GM12801 (cell line): Measurements from ENCODE around the gene PCGF5.

Experiments
- CTCF ChIP-seq: IDR thresholded peaks from one replicate; pipeline ENCODE4 v1.5.1; 2011; ENCODE audit warnings: control low read depth; ENCODE audit not compliant: insufficient read length; ENCODE audit errors: extremely low read depth

Gene PCGF5

DNA sequence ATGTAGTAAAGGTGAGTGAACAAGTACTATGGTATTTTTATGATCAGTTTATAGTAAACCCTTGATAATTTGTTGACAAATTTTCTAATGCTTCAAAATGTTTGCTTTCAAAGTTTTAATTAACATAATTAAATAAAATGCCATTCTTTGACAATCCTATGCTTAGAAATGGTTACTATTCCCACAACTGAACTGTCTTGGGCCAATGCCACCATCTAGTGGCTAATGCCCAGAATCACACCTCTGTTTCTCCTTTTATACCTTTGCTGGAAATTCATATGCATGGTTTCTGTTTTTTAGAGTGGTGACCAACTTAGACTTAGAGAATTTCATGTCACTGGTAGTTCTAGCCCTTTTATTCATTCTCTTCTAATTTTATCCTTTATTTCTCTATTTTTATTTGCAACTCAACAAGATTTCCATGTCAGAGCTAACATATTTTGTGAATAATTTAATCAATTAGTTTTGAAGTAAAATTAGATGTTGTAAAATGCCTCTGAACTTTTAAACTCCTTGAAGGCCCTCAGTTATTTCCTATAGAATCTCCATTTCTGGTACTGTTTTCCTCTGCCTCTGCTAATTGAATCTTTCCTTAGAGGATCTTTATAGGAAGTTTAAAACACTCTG, 31.1 kb downstream of the PCGF5 start:
- no peak for TF ChIP-seq CTCF

GRCh38 chr10:91253300-91253699, 32.8 kb downstream of the PCGF5 start:
- TF ChIP-seq CTCF, result no peak

DNA sequence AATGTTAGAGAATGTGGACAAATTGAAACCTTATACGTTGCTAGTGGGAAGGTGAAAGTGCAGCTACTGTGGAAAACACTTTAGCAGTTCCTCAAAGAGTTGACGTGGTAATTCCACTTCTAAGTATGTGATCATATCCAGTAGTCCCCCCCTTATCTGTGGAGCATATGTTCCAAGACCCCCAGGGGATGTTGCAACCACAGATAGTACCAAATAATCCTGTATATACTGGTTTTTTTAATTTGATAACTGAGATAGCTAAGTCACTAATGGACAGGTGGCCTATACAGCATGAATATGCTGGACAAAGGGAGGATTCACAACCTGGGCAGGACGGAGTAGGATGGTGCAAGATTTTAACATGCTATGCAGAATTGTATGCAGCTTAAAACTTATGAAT, 36.8 kb downstream of the PCGF5 start:
- TF ChIP-seq CTCF, result no peak

DNA sequence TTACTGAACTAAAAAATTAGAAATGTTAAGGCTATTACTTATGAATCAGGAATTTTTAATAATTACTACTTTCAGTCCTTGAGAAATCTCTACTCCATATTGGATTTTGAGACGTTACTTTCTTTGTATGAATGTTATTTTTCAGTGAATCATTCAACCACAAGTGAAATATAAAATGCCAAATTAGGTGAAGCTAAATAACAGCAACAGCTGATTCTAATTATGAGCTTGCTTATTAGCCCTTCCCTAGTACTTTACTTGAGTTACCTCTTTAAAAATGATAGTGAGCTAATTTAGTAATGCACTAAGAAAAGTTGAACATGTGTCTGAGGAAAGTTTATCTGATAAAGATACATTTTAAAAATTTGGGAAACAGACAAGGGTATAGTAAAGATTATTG, 51.4 kb downstream of the PCGF5 start:
- no peak for TF ChIP-seq CTCF

DNA sequence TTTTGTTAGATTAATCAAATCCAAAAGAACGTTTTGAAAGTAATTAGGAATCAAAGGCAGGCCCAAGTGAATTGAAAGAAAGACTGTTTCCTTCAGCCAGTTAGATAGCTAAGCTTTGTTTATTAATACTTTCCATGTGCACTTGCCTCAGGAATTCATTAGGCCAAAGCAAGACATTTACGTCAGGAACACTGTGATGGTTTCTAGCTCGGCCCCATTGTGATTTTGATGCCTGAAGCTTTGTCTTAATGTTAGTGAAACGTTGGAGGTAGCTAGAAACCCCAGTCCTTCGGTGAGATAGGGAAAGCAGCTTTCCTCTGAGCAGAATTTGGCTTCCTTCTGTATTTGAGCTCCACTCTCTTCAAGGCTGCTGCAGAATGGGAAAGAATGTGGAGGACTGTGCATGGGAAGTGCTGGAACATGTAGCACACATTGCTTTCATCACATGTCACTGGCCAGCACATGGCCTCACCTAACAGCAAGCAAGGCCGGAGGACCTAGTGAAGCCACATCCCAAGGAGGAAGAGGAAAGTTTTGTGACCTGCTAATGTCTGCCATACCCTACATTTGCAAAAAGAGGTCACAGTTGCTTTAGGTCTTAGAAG, 64.1 kb downstream of the PCGF5 start:
- no peak for TF ChIP-seq CTCF

- no peak for TF ChIP-seq CTCF
Observed at GRCh38 chr10:91286572-91286971, 66.1 kb downstream of the PCGF5 start.

DNA sequence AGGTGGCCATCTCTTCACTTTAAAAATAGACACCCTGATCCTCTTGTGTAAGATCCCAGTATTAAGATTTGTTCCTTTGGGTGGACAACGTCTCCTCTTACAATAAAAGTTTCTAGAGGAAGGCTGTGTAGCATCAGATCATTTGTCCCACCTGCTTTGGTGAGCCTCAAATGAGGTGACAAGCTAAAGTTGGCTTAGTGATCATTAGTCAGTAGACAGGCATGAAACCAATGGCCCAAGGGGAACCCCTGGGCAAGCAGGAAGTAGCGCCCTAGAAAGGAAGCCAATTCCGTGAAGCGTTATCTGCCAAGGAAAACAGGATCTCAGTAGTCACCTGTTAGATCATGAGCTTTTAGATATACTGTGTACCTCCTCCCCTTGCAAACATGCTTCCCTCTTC, 66.8 kb downstream of the PCGF5 start:
- TF ChIP-seq CTCF, result no peak
